Mononuclear cell (primary cell): ENCODE data around the gene ST6GALNAC6. TPM values are rescaled to one million over a fixed set of nuclear protein-coding genes. Genes with fewer than 3 reads are reported as not detected.
"Not testable (repeated sequence)": the region's sequence is repeated elsewhere in the genome, so short reads cannot be mapped to it uniquely, and the experiment has no call there.

ENCODE experiments used
- H3K27me3 ChIP-seq: 2 replicates; pipeline ENCODE4 v1.6.0; 2011; ENCODE audit warnings: low read length, control low read depth; ENCODE audit not compliant: insufficient read depth
- H3K4me1 ChIP-seq: 2 replicates; pipeline ENCODE4 v1.5.1; 2011; ENCODE audit warnings: mild to moderate bottlenecking, low read length, control low read depth; ENCODE audit not compliant: insufficient read depth
- H3K4me3 ChIP-seq: 2 replicates; pipeline ENCODE4 v1.5.1; 2011; ENCODE audit warnings: mild to moderate bottlenecking, low read length, moderate library complexity
- H3K9me3 ChIP-seq: 2 replicates; pipeline ENCODE4 v1.5.1; 2011; ENCODE audit warnings: low read depth, mild to moderate bottlenecking, control low read depth, low read length
- total RNA-seq: library from RNA; depleted of rRNA; stranded (reverse); fragments of >200 nt; gene quantifications from one replicate; pipeline ENCODE4 v1.2.3, GENCODE V29; 2012

Gene ST6GALNAC6
- total RNA-seq, 1 donor = 35.8 TPM

DNA sequence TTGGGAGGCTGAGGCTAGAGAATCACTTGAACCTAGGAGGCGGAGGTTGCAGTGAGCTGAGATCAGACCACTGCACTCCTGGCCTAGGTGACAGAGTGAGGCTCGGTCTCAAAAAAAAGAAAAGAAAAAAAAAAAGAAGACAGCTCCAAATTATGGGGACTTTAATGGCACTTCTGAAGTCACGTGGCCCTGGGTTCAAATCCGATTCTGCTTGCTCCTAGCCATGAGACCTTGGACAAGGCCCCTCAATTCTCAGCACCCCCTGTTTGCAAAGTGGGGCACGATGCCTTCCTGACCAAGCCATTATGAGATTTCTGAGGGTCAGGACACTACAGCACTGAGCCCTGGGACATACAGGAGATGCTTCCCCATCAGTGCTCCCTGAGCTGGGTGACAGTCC is 43.9 kb downstream of the ST6GALNAC6 start:
- no peak overlapping the region for H3K4me3 ChIP-seq
- H3K4me1 ChIP-seq = peaks cover 44% of the 10 kb centered on the region
- H3K9me3 ChIP-seq = no peaks in the 10 kb centered on the region
- H3K27me3 ChIP-seq = no peaks in the 10 kb centered on the region

GRCh38 chr9:127854960-127855359 is 44.4 kb downstream of the ST6GALNAC6 start:
- Histone ChIP-seq H3K27me3 (no peaks in the 10 kb centered on the region), H3K4me1 (peaks cover 43% of the 10 kb centered on the region), H3K9me3 (no peaks in the 10 kb centered on the region), H3K4me3 (no peak overlapping the region)

DNA sequence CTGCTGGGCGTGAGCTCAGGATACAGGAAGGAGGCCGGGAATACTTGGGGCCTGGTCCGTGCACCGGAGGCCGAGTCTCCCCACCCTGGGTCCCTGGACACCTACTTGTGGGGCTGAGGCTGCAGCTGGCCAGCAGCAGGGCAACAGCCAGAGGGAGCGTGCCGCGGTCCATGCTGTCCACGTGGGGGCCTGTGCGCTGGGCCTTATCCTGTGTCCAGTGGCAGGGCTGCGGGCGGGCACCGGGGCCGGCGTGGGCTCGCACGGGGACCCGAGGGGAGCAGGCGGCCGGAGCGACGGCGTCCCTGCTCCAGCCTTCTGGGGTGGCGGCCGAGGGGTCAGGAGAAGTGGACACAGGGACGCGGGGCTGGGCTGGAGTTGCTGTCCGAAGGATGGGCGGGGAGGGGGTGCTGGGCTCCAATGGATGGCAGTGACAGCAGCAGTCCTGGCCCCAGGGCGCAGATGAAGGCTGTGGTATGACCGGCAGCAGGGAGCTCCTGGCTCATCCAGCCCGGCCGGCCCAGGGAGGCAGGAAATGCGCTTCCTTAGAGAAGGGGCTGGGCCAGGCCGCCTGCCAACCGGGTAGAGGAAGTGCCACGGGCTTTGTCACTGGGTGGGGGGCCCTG is 45.1 kb downstream of the ST6GALNAC6 start, which contains the start of gene ENG:
TSS of gene ENG (minus strand) at position 475 of the 623 bp plus-strand sequence. CDS start at position 172, 303 bp downstream.
- H3K9me3 ChIP-seq = no peaks in the 10 kb centered on the region
- peaks cover 43% of the 10 kb centered on the region for H3K4me1 ChIP-seq
- no peaks in the 10 kb centered on the region for H3K27me3 ChIP-seq
- peak within 1 kb of the TSS; percentile 49 for H3K4me3 ChIP-seq

DNA sequence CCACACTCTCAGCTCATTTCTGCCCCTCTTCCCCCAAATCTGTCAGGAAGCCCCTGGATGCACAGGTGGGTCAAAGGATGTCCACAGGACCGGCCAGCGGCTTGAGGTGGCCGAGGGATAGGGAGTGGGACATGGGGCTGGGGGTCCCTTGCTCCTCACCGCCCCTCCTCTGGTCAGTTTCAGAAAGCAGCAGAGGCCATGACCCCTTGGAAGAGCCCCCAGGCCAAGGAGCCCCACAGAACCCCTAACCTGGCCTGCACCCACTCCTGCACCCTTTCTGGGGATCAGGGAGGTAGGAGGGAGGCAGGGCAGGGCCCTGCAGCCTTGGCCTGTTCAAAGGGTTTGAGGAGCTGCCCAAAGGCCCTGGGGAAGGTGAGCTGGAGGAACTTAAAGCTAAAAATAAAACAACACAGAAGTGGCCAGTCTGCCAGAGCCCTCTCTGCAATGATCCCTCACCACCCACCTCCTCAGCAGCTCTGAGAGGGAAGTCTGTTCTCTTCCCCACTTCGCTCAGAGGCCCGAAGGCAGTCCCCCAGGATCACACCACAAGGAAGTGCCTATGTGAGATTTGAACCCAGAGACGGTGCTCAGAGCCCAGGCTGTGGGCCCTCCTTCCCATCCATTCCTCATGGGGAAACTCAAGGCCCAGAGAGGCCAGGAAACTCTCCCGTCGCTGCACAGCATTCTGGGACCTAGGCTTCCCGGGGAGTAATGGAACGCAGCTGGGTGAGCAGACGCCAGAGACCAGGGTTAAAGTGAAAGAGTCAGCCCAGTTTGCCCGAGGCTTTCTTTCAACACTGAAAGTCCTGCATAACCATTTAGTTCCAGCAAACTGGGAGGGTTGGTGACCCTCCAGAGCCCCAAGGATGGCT is 45.9 kb downstream of the ST6GALNAC6 start:
- H3K4me1 ChIP-seq = peaks cover 35% of the 10 kb centered on the region
- no peaks in the 10 kb centered on the region for H3K9me3 ChIP-seq
- H3K4me3 ChIP-seq = peak overlapping the region; percentile 49
- no peaks in the 10 kb centered on the region for H3K27me3 ChIP-seq

DNA sequence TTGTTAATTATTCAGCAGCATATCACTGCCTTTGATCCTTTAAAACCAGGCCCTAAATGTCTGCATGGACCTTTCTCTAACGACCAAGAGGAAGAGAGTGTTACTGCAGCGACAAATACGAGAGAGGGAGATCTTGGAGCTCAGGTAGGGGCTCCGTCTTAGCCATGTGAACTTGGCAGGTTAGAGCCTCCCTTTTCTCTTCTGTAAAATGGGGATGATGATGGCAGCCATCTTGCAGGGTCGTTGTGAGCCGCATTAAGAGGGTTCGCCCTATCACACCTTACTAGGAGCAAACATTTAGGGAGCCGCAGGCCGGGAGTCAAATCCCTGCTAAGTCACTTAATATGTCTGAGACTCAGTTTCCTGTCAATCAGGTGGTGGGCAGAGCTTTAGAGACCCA is 46.6 kb downstream of the ST6GALNAC6 start:
- H3K4me1 ChIP-seq = peaks cover 31% of the 10 kb centered on the region
- no peak overlapping the region for H3K4me3 ChIP-seq
- no peaks in the 10 kb centered on the region for H3K9me3 ChIP-seq
- H3K27me3 ChIP-seq = no peaks in the 10 kb centered on the region

- Histone ChIP-seq H3K9me3 (no peaks in the 10 kb centered on the region), H3K27me3 (no peaks in the 10 kb centered on the region), H3K4me3 (no peak overlapping the region), H3K4me1 (peaks cover 25% of the 10 kb centered on the region)
Measured at GRCh38 chr9:127850286-127850830, 49.0 kb downstream of the ST6GALNAC6 start.

GRCh38 chr9:127848756-127849504 is 50.5 kb downstream of the ST6GALNAC6 start:
- H3K4me3 ChIP-seq = no peak overlapping the region
- H3K9me3 ChIP-seq = no peaks in the 10 kb centered on the region
- peaks cover 14% of the 10 kb centered on the region for H3K4me1 ChIP-seq
- no peaks in the 10 kb centered on the region for H3K27me3 ChIP-seq

GRCh38 chr9:127847833-127848755 is 51.3 kb downstream of the ST6GALNAC6 start:
- Histone ChIP-seq H3K27me3 (no peaks in the 10 kb centered on the region), H3K4me3 (no peak overlapping the region), H3K9me3 (no peaks in the 10 kb centered on the region), H3K4me1 (peaks cover 7% of the 10 kb centered on the region)

DNA sequence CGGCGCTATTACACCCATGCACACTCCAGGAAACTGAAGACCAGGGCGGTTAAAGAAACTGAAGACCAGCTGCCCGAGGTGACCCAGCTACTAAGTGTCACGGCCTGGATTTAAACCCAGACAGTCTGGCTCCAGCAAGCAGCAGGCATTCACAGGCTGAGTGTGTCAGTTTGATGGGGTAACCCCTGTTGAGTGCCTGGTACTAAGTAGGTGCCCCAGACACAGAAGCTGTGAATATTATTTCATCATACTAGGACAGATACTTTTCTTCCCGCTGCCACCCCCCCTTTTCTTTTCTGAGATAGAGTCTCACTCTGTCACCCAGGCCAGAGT is 52.3 kb downstream of the ST6GALNAC6 start:
- H3K9me3 ChIP-seq = no peaks in the 10 kb centered on the region
- peaks cover 4% of the 10 kb centered on the region for H3K4me1 ChIP-seq
- H3K4me3 ChIP-seq = no peak overlapping the region
- H3K27me3 ChIP-seq = no peaks in the 10 kb centered on the region

DNA sequence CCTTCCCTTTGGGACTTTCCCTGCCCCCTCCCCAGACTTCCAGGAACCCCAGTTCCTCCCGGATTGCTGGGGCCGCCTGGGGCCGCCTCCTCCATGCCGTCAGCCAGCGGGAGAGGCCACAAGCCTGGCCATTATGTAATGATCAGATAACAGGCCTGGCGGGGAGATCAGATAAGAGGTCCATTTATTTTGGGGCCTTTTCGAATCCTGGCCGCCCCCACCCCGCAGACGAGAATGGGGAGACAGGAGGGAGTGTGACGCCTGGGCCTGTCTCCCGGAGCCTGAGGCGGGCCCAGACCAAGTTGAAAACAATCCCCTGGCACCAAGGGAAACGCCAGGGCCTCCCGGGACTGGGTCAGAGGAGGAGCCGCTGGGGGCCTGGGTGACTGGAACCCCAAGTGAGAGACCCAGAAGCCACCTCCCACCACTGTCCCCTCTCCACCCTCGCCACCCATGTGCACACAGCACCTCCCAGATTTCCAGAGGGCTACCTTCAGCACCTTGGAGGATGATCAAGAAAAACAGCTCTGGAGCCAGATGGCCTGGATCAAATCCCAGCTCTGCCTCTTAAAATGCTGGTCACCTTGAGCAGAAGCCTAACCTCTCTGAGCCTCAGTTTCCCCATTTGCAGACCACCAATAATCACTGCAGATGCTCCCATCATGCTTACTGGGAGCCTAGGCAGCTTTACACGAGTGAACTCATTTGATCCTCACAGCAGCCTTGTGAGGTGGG is 52.8 kb downstream of the ST6GALNAC6 start:
- Histone ChIP-seq H3K4me3 (no peak overlapping the region), H3K4me1 (no peaks in the 10 kb centered on the region), H3K9me3 (no peaks in the 10 kb centered on the region), H3K27me3 (no peaks in the 10 kb centered on the region)

- not testable (repeated sequence) for H3K4me1 ChIP-seq, H3K4me3 ChIP-seq, H3K27me3 ChIP-seq, H3K9me3 ChIP-seq
Measured at GRCh38 chr9:127845619-127846018, 53.8 kb downstream of the ST6GALNAC6 start.

GRCh38 chr9:127844821-127845359 is 54.5 kb downstream of the ST6GALNAC6 start:
- Histone ChIP-seq H3K9me3 (no peaks in the 10 kb centered on the region), H3K27me3 (no peaks in the 10 kb centered on the region), H3K4me1 (no peaks in the 10 kb centered on the region), H3K4me3 (no peak overlapping the region)

DNA sequence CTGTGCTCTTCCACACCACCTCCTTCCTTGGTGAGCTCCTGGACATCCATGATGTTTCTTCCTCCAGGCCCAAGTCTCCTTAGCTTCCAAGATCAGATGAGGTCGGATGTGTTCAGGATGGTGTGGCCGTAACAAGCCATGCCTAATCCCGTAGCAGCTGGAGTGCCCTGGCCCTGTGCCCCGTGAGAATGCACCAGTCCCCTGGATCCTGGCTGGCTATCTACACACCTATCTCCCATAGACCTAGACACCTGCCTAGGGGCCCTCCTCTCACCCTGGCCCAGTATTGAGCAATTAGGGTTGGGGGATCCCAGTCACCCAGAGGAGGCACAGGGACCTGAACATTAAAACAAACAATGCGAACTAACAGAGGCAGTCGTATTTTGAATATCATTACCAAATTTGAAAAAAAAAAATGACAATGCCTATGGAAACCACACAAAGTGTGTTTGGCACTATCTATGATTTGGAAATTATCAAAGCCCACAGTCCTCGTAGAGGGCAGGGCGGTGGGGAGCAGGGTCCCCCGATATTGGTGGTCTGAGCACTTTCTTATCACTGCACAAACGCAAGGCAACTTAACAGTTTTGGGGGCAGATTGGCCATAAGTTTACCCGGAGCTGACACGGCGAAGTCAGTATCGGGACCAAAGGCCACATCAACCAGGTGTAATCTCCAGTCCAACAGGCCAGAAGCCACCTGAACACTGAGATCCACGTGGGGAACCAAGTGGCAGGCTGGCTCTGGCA is 58.1 kb downstream of the ST6GALNAC6 start:
- H3K9me3 ChIP-seq = no peaks in the 10 kb centered on the region
- peaks cover 3% of the 10 kb centered on the region for H3K4me1 ChIP-seq
- H3K4me3 ChIP-seq = no peak overlapping the region
- no peaks in the 10 kb centered on the region for H3K27me3 ChIP-seq
